ENCODE measurements around the gene SMG6.

DNA sequence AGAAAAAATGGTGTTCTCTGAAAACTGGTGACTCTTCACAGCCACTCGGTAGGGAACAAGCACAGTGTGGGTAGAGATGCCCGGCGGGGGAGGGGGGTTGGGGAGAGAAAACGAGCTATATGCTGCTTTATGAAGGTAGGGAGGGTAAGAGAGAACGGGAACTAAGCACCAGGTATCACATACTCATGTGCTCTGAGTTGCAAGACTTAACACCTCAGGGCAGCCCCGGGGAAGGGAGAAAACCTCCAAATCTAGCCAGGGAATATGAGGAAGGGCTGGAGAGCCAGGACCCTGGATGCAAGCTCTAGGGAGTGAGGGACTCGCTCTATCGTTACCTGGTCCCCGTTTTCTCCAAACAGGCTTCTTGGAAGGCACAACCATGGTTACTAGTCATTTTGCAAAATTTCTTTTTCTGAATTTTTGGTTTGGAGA is 213.4 kb downstream of the SMG6 start:
- TF ChIP-seq EZH2 (IDR thresholded peaks at IDR 0.05; ENCODE audit: borderline replicate concordance) = no peak
- TF ChIP-seq, protein P1, sequence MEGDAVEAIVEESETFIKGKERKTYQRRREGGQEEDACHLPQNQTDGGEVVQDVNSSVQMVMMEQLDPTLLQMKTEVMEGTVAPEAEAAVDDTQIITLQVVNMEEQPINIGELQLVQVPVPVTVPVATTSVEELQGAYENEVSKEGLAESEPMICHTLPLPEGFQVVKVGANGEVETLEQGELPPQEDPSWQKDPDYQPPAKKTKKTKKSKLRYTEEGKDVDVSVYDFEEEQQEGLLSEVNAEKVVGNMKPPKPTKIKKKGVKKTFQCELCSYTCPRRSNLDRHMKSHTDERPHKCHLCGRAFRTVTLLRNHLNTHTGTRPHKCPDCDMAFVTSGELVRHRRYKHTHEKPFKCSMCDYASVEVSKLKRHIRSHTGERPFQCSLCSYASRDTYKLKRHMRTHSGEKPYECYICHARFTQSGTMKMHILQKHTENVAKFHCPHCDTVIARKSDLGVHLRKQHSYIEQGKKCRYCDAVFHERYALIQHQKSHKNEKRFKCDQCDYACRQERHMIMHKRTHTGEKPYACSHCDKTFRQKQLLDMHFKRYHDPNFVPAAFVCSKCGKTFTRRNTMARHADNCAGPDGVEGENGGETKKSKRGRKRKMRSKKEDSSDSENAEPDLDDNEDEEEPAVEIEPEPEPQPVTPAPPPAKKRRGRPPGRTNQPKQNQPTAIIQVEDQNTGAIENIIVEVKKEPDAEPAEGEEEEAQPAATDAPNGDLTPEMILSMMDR (IDR thresholded peaks at IDR 0.05; ENCODE audit: poor library complexity) = no peak

Data from hepatocyte (in vitro differentiated cells).